Neural cell (in vitro differentiated cells): ENCODE measurements around the gene NRP1.

Experiments
- CTCF ChIP-seq: fragments of 450-650 bp; IDR thresholded peaks from 2 replicates; pipeline ENCODE4 v1.5.1; 2014; ENCODE audit warnings: antibody characterized with exemption, mild to moderate bottlenecking, moderate library complexity; ENCODE audit not compliant: poor library complexity, severe bottlenecking
- EZH2 ChIP-seq: fragments of 200-600, 300-800 bp; shearing (Covaris generic), sonication (generic); IDR thresholded peaks from 2 replicates; pipeline ENCODE4 v1.6.1; 2014; ENCODE audit warnings: antibody characterized with exemption, low read length, borderline replicate concordance, mild to moderate bottlenecking; ENCODE audit not compliant: insufficient read depth, poor library complexity, severe bottlenecking
- MXI1 ChIP-seq: fragments of 450-650 bp; conservative IDR thresholded peaks from 2 replicates; pipeline ENCODE4 v1.6.1; 2014; ENCODE audit warnings: antibody characterized with exemption, mild to moderate bottlenecking; ENCODE audit not compliant: poor library complexity, severe bottlenecking
- POLR2AphosphoS5 ChIP-seq: IDR thresholded peaks from 2 replicates; pipeline ENCODE4 v1.6.1; 2012
- RAD21 ChIP-seq: fragments of 450-650 bp; conservative IDR thresholded peaks from 2 replicates; pipeline ENCODE4 v1.6.1; 2014; ENCODE audit warnings: antibody characterized with exemption, mild to moderate bottlenecking, moderate library complexity
- SMC3 ChIP-seq: fragments of 450-650 bp; conservative IDR thresholded peaks from 2 replicates; pipeline ENCODE4 v1.6.1; 2014; ENCODE audit warnings: antibody characterized with exemption, mild to moderate bottlenecking, moderate library complexity; ENCODE audit not compliant: poor library complexity
- TAF1 ChIP-seq: IDR thresholded peaks from 2 replicates; pipeline ENCODE4 v1.6.1; 2012; ENCODE audit warnings: low read depth

- TF ChIP-seq RAD21 (no peak), TAF1 (no peak), EZH2 (no peak), CTCF (no peak), MXI1 (no peak), POLR2AphosphoS5 (no peak), SMC3 (no peak)
Observed at GRCh38 chr10:33310853-33311252, 23.6 kb downstream of the NRP1 start.
